Mucosa of rectum (tissue), 2 donors: ENCODE measurements around the gene ASPDH.

Experiments used
- H3K27ac ChIP-seq, 2 donors: one replicate each; pipeline ENCODE4 v1.7.0; 2013; ENCODE audit warnings: inconsistent platforms in 2 of 2, low read depth in 2 of 2, low read length in 2 of 2
- H3K27me3 ChIP-seq, 2 donors: one replicate each; pipeline ENCODE4 v1.7.0; 2013; ENCODE audit warnings: low read length in 2 of 2; ENCODE audit not compliant: control insufficient read depth in 2 of 2, insufficient read depth in 2 of 2
- H3K36me3 ChIP-seq, 2 donors: one replicate each; pipeline ENCODE4 v1.7.0; 2013; ENCODE audit warnings: low read length in 2 of 2; ENCODE audit not compliant: control insufficient read depth in 2 of 2, insufficient read depth in 2 of 2
- H3K4me1 ChIP-seq, 2 donors: one replicate each; pipeline ENCODE4 v1.7.0; 2013; ENCODE audit warnings: low read length in 2 of 2, mild to moderate bottlenecking in 1 of 2; ENCODE audit not compliant: control insufficient read depth in 2 of 2, insufficient read depth in 2 of 2
- H3K4me3 ChIP-seq, 2 donors: one replicate each; pipeline ENCODE4 v1.7.0; 2013; ENCODE audit warnings: low read length in 2 of 2
- H3K9ac ChIP-seq, 2 donors: one replicate each; pipeline ENCODE4 v1.7.0; 2013; ENCODE audit warnings: low read length in 2 of 2, low read depth in 1 of 2, mild to moderate bottlenecking in 1 of 2
- H3K9me3 ChIP-seq, 2 donors: one replicate each; pipeline ENCODE4 v1.7.0; 2013; ENCODE audit warnings: low read length in 2 of 2; ENCODE audit not compliant: control insufficient read depth in 2 of 2
- donor health status: healthy.
- donor health status: Normal muscosa, but diverticular disease.

ASPDH gene

GRCh38 chr19:50496189-50497021, 17.3 kb downstream of the ASPDH start:
- Histone ChIP-seq H3K4me1 (peaks cover 0 to 3% of the 10 kb centered on the region in 2 donors), H3K9ac (no peak overlapping the region), H3K36me3 (no peaks in the 10 kb centered on the region), H3K27me3 (no peaks in the 10 kb centered on the region), H3K4me3 (no peak overlapping the region), H3K27ac (no peak overlapping the region), H3K9me3 (no peaks in the 10 kb centered on the region)

GRCh38 chr19:50495020-50495531, 18.6 kb downstream of the ASPDH start:
- H3K4me3 ChIP-seq, result no peak overlapping the region
- H3K27ac ChIP-seq, result no peak overlapping the region
- no peak overlapping the region for H3K9ac ChIP-seq
- H3K27me3 ChIP-seq, result no peaks in the 10 kb centered on the region
- H3K9me3 ChIP-seq, result no peaks in the 10 kb centered on the region
- peaks cover 0 to 2% of the 10 kb centered on the region in 2 donors for H3K36me3 ChIP-seq
- no peaks in the 10 kb centered on the region for H3K4me1 ChIP-seq

GRCh38 chr19:50494186-50495019, 19.3 kb downstream of the ASPDH start:
- no peaks in the 10 kb centered on the region for H3K4me1 ChIP-seq
- no peaks in the 10 kb centered on the region for H3K9me3 ChIP-seq
- no peaks in the 10 kb centered on the region for H3K27me3 ChIP-seq
- H3K9ac ChIP-seq, result no peak overlapping the region
- peaks cover 0 to 2% of the 10 kb centered on the region in 2 donors for H3K36me3 ChIP-seq
- H3K27ac ChIP-seq, result no peak overlapping the region
- H3K4me3 ChIP-seq, result no peak overlapping the region

- no peak overlapping the region for H3K27ac ChIP-seq
- peaks cover 0 to 2% of the 10 kb centered on the region in 2 donors for H3K36me3 ChIP-seq
- no peaks in the 10 kb centered on the region for H3K27me3 ChIP-seq
- H3K9ac ChIP-seq, result no peak overlapping the region
- no peaks in the 10 kb centered on the region for H3K4me1 ChIP-seq
- no peak overlapping the region for H3K4me3 ChIP-seq
- H3K9me3 ChIP-seq, result no peaks in the 10 kb centered on the region
These were observed 20.5 kb downstream of the ASPDH start for GRCh38 chr19:50493171-50493570.

- Histone ChIP-seq H3K27me3 (no peaks in the 10 kb centered on the region), H3K9me3 (no peaks in the 10 kb centered on the region), H3K4me3 (no peak overlapping the region), H3K4me1 (no peaks in the 10 kb centered on the region), H3K27ac (no peak overlapping the region), H3K9ac (no peak overlapping the region), H3K36me3 (peaks cover 0 to 2% of the 10 kb centered on the region in 2 donors)
These were observed 21.2 kb downstream of the ASPDH start for GRCh38 chr19:50492303-50493052.

- H3K9me3 ChIP-seq, result no peaks in the 10 kb centered on the region
- H3K4me3 ChIP-seq, result no peak overlapping the region
- no peaks in the 10 kb centered on the region for H3K4me1 ChIP-seq
- no peak overlapping the region for H3K27ac ChIP-seq
- H3K9ac ChIP-seq, result no peak overlapping the region
- H3K27me3 ChIP-seq, result no peaks in the 10 kb centered on the region
- H3K36me3 ChIP-seq, result peaks cover 0 to 2% of the 10 kb centered on the region in 2 donors
These were observed 22.7 kb downstream of the ASPDH start for GRCh38 chr19:50490991-50491472.

- Histone ChIP-seq H3K36me3 (peaks cover 0 to 2% of the 10 kb centered on the region in 2 donors), H3K27me3 (no peaks in the 10 kb centered on the region), H3K9ac (no peak overlapping the region), H3K4me3 (no peak overlapping the region), H3K4me1 (no peaks in the 10 kb centered on the region), H3K9me3 (no peaks in the 10 kb centered on the region), H3K27ac (no peak overlapping the region)
These were observed 23.3 kb downstream of the ASPDH start for GRCh38 chr19:50490411-50490811.

- H3K4me1 ChIP-seq, result no peaks in the 10 kb centered on the region
- H3K27ac ChIP-seq, result no peak overlapping the region
- no peak overlapping the region for H3K4me3 ChIP-seq
- H3K9ac ChIP-seq, result no peak overlapping the region
- H3K36me3 ChIP-seq, result peaks cover 0 to 2% of the 10 kb centered on the region in 2 donors
- H3K9me3 ChIP-seq, result no peaks in the 10 kb centered on the region
- no peaks in the 10 kb centered on the region for H3K27me3 ChIP-seq
These were observed 24.2 kb downstream of the ASPDH start for GRCh38 chr19:50489461-50490011.

- Histone ChIP-seq H3K9ac (no peak overlapping the region), H3K4me1 (no peaks in the 10 kb centered on the region), H3K27ac (no peak overlapping the region), H3K27me3 (no peaks in the 10 kb centered on the region), H3K36me3 (peaks cover 1 to 2% of the 10 kb centered on the region in 2 donors), H3K9me3 (no peaks in the 10 kb centered on the region), H3K4me3 (no peak overlapping the region)
These were observed 25.1 kb downstream of the ASPDH start for GRCh38 chr19:50488389-50489194.
